Subcutaneous adipose tissue (tissue), 4 donors: ENCODE data around the gene AMH. TPM values are rescaled to one million over a fixed set of nuclear protein-coding genes. Genes with fewer than 3 reads are reported as not detected.

Experiments
- small RNA-seq: library from RNA; depleted of rRNA; stranded (forward); fragments of <200 nt; gene quantifications from one replicate; pipeline ENCODE3, GENCODE V24; 2016
- total RNA-seq, 4 donors: library from RNA; depleted of rRNA; stranded (reverse); fragments of >200 nt; gene quantifications; one replicate each; pipeline ENCODE4 v1.1.0, GENCODE V29; 2016
- TF ChIP-seq, protein P1 (sequence below): fragments of 450-650 bp; IDR thresholded peaks from one replicate; pipeline ENCODE4 v1.5.1; 2016; ENCODE audit warnings: low read depth, mild to moderate bottlenecking, control low read depth, antibody characterized with exemption, moderate library complexity

Gene AMH
- total RNA-seq, 4 donors from 2014 or later = 0.34 TPM; not detected in 3

GRCh38 chr19:2290441-2291184 is 41.5 kb downstream of the AMH start:
- TF ChIP-seq, protein P1, sequence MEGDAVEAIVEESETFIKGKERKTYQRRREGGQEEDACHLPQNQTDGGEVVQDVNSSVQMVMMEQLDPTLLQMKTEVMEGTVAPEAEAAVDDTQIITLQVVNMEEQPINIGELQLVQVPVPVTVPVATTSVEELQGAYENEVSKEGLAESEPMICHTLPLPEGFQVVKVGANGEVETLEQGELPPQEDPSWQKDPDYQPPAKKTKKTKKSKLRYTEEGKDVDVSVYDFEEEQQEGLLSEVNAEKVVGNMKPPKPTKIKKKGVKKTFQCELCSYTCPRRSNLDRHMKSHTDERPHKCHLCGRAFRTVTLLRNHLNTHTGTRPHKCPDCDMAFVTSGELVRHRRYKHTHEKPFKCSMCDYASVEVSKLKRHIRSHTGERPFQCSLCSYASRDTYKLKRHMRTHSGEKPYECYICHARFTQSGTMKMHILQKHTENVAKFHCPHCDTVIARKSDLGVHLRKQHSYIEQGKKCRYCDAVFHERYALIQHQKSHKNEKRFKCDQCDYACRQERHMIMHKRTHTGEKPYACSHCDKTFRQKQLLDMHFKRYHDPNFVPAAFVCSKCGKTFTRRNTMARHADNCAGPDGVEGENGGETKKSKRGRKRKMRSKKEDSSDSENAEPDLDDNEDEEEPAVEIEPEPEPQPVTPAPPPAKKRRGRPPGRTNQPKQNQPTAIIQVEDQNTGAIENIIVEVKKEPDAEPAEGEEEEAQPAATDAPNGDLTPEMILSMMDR = no peak

DNA sequence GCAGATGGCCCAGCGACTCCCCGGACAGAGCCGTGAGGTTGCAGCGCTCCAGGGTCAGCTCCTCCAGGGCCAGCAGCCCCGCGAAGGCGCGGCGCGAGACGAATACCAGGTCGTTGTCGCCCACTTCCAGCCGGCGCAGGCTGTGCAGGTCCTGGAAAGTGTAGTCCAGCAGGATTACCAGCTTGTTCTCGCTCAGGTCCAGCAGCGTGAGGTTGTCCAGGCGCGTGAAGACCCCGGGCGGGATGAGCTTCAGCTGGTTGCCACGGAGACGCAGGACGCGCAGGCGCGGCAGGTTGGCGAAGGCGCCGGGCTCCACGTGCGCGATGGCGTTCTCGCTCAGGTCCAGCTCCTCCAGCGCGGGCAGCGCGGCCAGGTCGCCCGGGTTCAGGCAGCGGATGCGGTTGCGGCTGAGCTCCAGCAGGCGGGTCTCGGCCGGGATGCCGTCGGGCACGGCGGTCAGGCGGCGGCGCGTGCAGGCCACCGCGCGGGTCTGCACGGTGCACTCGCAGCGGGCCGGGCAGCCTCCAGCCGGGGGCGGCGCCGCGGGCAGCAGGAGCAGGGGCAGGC is 42.1 kb downstream of the AMH start:
- TF ChIP-seq, protein P1 = no peak

GRCh38 chr19:2294687-2295335 is 45.7 kb downstream of the AMH start:
- TF ChIP-seq, protein P1 = no peak

DNA sequence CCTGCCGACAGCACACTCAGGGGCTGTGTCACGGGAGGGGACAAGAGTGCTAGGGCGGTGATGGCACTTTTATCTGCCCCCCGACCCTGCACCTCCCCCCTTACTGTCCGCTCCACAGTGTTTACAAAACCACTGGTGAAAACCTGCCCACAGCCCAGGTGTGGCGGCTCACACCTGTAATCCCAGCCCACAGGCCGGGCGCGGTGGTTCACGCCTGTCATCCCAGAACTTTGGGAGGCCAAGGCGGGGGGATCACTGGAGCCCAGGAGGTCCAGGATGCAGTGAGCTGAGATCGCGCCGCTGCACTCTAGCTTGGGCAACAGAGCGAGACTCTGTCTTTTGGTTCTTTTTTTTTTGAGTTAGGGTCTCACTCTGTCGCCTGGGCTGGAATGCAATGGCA is 47.0 kb downstream of the AMH start:
- TF ChIP-seq, protein P1 = no peak

GRCh38 chr19:2300533-2300932 is 51.4 kb downstream of the AMH start:
- TF ChIP-seq, protein P1 = no peak

Small RNA genes lying within 50 kb of the gene (small RNA-seq; reads per million reads assigned to genes)
- gene MIR1227 = 1.1 reads per million

Other genes with a start within 250 kb of the AMH start
- gene BTBD2, start 233.6 kb upstream of the AMH start, total RNA-seq = 10 to 100 TPM; 39.6 to 76.5 (median 54.3) TPM
- 100 to 1,000 TPM; 120 to 386 (median 204) TPM for gene MKNK2, start 198.1 kb upstream of the AMH start, total RNA-seq
- 10 to 100 TPM; 27.9 to 53.3 (median 46.5) TPM for gene MOB3A, start 153.0 kb upstream of the AMH start, total RNA-seq
- gene IZUMO4, start 152.4 kb upstream of the AMH start, total RNA-seq = 10 to 100 TPM in 2 of 4 donors, 1 to 10 TPM in 2; 2.0 to 11.1 (median 6.3) TPM
- gene AP3D1, start 97.8 kb upstream of the AMH start, total RNA-seq = 10 to 100 TPM; 46.6 to 94.0 (median 57.5) TPM
- 10 to 100 TPM in 1 of 4 donors, 1 to 10 TPM in 3; 3.2 to 12.2 (median 5.4) TPM for gene DOT1L, start 85.4 kb upstream of the AMH start, total RNA-seq
- gene PLEKHJ1, start 13.0 kb upstream of the AMH start, total RNA-seq = 10 to 100 TPM; 21.0 to 78.2 (median 47.3) TPM
- 10 to 100 TPM; 13.4 to 59.3 (median 28.0) TPM for gene SF3A2, start 12.5 kb upstream of the AMH start, total RNA-seq
- not detected for gene JSRP1, start 7.1 kb downstream of the AMH start, total RNA-seq
- under 1 TPM in 3 of 4 donors, not detected in 1; 0.68 to 0.88 (median 0.75) TPM for gene PEAK3, start 32.9 kb downstream of the AMH start, total RNA-seq
- not detected for gene LINGO3, start 58.8 kb downstream of the AMH start, total RNA-seq
- 10 to 100 TPM; 51.8 to 95.7 (median 71.9) TPM for gene LSM7, start 79.3 kb downstream of the AMH start, total RNA-seq
- 10 to 100 TPM in 2 of 4 donors, 1 to 10 TPM in 2; 8.7 to 50.3 (median 12.5) TPM for gene SPPL2B, start 79.4 kb downstream of the AMH start, total RNA-seq
- gene TMPRSS9, start 110.9 kb downstream of the AMH start, total RNA-seq = not detected
- 10 to 100 TPM; 15.8 to 33.7 (median 24.7) TPM for gene TIMM13, start 178.3 kb downstream of the AMH start, total RNA-seq
- 10 to 100 TPM in 2 of 4 donors, 1 to 10 TPM in 2; 6.5 to 13.8 (median 9.9) TPM for gene LMNB2, start 207.6 kb downstream of the AMH start, total RNA-seq
- 100 to 1,000 TPM; 119 to 260 (median 212) TPM for gene GADD45B, start 226.8 kb downstream of the AMH start, total RNA-seq